ENCODE measurements around the gene EMC9.

- TF ChIP-seq MAX (IDR thresholded peaks at IDR 0.05; ENCODE audit: low read depth, low read length) = no peak
- no peak for TF ChIP-seq CTCF (IDR thresholded peaks at IDR 0.05; ENCODE audit: low read depth, low read length)
- no peak for TF ChIP-seq MYC (IDR thresholded peaks at IDR 0.05; ENCODE audit: low read depth, low read length)
Observed at GRCh38 chr14:24189460-24189859, 48.1 kb upstream of the EMC9 start.

Measured in NB4 (cell line).